OCI-LY1 (cell line): ENCODE measurements around the gene NDUFAF5.
"Not testable (repeated sequence)": the region's sequence is repeated elsewhere in the genome, so short reads cannot be mapped to it uniquely, and the experiment has no call there.

Experiments
- H2AFZ ChIP-seq: fragments of 200-600 bp; sonication (generic), shearing (Covaris generic); 2 replicates; pipeline ENCODE4 v1.6.0; 2014; ENCODE audit warnings: antibody characterized with exemption, mild to moderate bottlenecking, low read length
- H3F3A ChIP-seq: fragments of 200-600 bp; sonication (generic), shearing (Covaris generic); 2 replicates; pipeline ENCODE4 v1.6.0; 2014; ENCODE audit warnings: mild to moderate bottlenecking, antibody characterized with exemption, low read length, moderate library complexity; ENCODE audit not compliant: insufficient read depth
- H3K27ac ChIP-seq: fragments of 200-600 bp; sonication (generic); 2 replicates; pipeline ENCODE4 v1.5.1; 2014; ENCODE audit warnings: low read length, mixed run types, mild to moderate bottlenecking, low read depth; ENCODE audit not compliant: poor library complexity, severe bottlenecking
- H3K27me3 ChIP-seq: fragments of 200-600 bp; sonication (generic); 2 replicates; pipeline ENCODE4 v1.6.0; 2014; ENCODE audit warnings: antibody characterized with exemption, mild to moderate bottlenecking, low read length, moderate library complexity; ENCODE audit not compliant: insufficient read depth
- H3K36me3 ChIP-seq: fragments of 200-600 bp; sonication (generic); 2 replicates; pipeline ENCODE4 v1.6.1; 2014; ENCODE audit warnings: mild to moderate bottlenecking, antibody characterized with exemption, low read length, moderate library complexity, mixed read lengths; ENCODE audit not compliant: insufficient read depth
- H3K4me1 ChIP-seq: fragments of 200-600 bp; sonication (generic); 2 replicates; pipeline ENCODE4 v1.5.1; 2014; ENCODE audit warnings: mild to moderate bottlenecking, low read length, moderate library complexity; ENCODE audit not compliant: insufficient read depth, severe bottlenecking
- H3K4me2 ChIP-seq: fragments of 200-600 bp; sonication (generic), shearing (Covaris generic); 2 replicates; pipeline ENCODE4 v1.6.1; 2014; ENCODE audit warnings: low read length
- H3K4me3 ChIP-seq: fragments of 200-600 bp; sonication (generic); 2 replicates; pipeline ENCODE4 v1.5.1; 2014; ENCODE audit warnings: low read length, low read depth, mild to moderate bottlenecking, mixed read lengths; ENCODE audit not compliant: poor library complexity, severe bottlenecking
- H3K79me2 ChIP-seq: fragments of 200-600 bp; shearing (Covaris generic); 2 replicates; pipeline ENCODE4 v1.6.1; 2016; ENCODE audit warnings: mixed run types, low read length, mixed read lengths; ENCODE audit not compliant: insufficient read depth
- H3K9ac ChIP-seq: fragments of 200-600 bp; sonication (generic), shearing (Covaris generic); 2 replicates; pipeline ENCODE4 v1.6.1; 2014; ENCODE audit warnings: mild to moderate bottlenecking, low read length, mixed read lengths
- H3K9me2 ChIP-seq: fragments of 200-600 bp; sonication (generic), shearing (Covaris generic); 2 replicates; pipeline ENCODE4 v1.6.1; 2014; ENCODE audit warnings: low read depth, mild to moderate bottlenecking, low read length, mixed read lengths
- H3K9me3 ChIP-seq: fragments of 200-600 bp; shearing (Covaris generic); 2 replicates; pipeline ENCODE4 v1.6.1; 2014; ENCODE audit warnings: low read length, mixed read lengths
- H4K20me1 ChIP-seq: fragments of 200-600 bp; sonication (generic), shearing (Covaris generic); 2 replicates; pipeline ENCODE4 v1.6.0; 2016; ENCODE audit warnings: mild to moderate bottlenecking, low read length; ENCODE audit not compliant: insufficient read depth
- CTCF ChIP-seq: fragments of 200-600 bp; sonication (generic), shearing (Covaris generic); IDR thresholded peaks from 2 replicates; pipeline ENCODE4 v1.5.1; 2017; ENCODE audit warnings: mild to moderate bottlenecking, antibody characterized with exemption, low read length, moderate library complexity, mixed read lengths
- EZH2 ChIP-seq: fragments of 200-600 bp; sonication (generic), shearing (Covaris generic); IDR thresholded peaks from 2 replicates; pipeline ENCODE4 v1.8.0; 2017; ENCODE audit warnings: borderline replicate concordance, mixed run types, mild to moderate bottlenecking, antibody characterized with exemption, low read length, moderate library complexity, mixed read lengths

Gene NDUFAF5

GRCh38 chr20:13755809-13756208 is 29.0 kb upstream of the NDUFAF5 start:
- Histone ChIP-seq H3K4me2 (no peak overlapping the region), H3K9ac (no peak overlapping the region), H3K9me3 (no peaks in the 10 kb centered on the region), H3K27me3 (no peaks in the 10 kb centered on the region), H3K27ac (no peak overlapping the region), H3K4me1 (no peaks in the 10 kb centered on the region), H3K36me3 (peaks cover 56% of the 10 kb centered on the region), H2AFZ (no peak overlapping the region), H3F3A (no peaks in the 10 kb centered on the region), H3K4me3 (no peak overlapping the region), H3K9me2 (no peaks in the 10 kb centered on the region), H4K20me1 (no peaks in the 10 kb centered on the region), H3K79me2 (no peaks in the 10 kb centered on the region)
- no peak for TF ChIP-seq EZH2
- TF ChIP-seq CTCF = no peak

DNA sequence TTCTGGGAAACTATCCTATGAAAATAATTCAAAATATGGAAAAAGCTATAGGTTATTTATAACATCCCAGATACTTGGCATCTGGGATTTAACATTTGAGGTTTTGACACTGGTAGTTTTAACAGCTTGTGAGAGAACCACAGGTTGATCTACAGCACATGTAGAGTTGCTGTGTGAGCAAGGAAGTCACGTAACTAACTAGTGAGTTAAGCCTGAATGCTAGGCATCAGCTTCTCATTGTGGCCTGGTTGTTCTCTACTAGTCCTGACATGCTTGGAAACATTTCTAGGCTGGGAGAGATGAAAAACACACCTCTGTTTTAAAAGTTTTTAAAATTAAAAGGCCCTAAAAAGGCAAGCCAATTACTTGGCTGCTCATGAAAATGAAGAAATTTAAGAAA is 28.3 kb upstream of the NDUFAF5 start:
- Histone ChIP-seq H4K20me1 (no peaks in the 10 kb centered on the region), H3K4me2 (no peak overlapping the region), H3F3A (no peaks in the 10 kb centered on the region), H3K79me2 (no peaks in the 10 kb centered on the region), H3K4me3 (no peak overlapping the region), H3K36me3 (peaks cover 53% of the 10 kb centered on the region), H3K27ac (no peak overlapping the region), H3K9ac (no peak overlapping the region), H3K27me3 (no peaks in the 10 kb centered on the region), H3K4me1 (no peaks in the 10 kb centered on the region), H3K9me3 (no peaks in the 10 kb centered on the region), H3K9me2 (no peaks in the 10 kb centered on the region), H2AFZ (no peak overlapping the region)
- TF ChIP-seq EZH2 (no peak), CTCF (no peak)

GRCh38 chr20:13758884-13759283 is 25.9 kb upstream of the NDUFAF5 start:
- H3K4me2 ChIP-seq = no peak overlapping the region
- no peaks in the 10 kb centered on the region for H3K27me3 ChIP-seq
- H3K4me3 ChIP-seq = no peak overlapping the region
- no peak overlapping the region for H3K27ac ChIP-seq
- H2AFZ ChIP-seq = no peak overlapping the region
- H3K9ac ChIP-seq = no peak overlapping the region
- no peaks in the 10 kb centered on the region for H3K9me3 ChIP-seq
- no peaks in the 10 kb centered on the region for H3K4me1 ChIP-seq
- no peaks in the 10 kb centered on the region for H3K9me2 ChIP-seq
- H3K79me2 ChIP-seq = no peaks in the 10 kb centered on the region
- no peaks in the 10 kb centered on the region for H4K20me1 ChIP-seq
- no peaks in the 10 kb centered on the region for H3F3A ChIP-seq
- H3K36me3 ChIP-seq = peaks cover 69% of the 10 kb centered on the region
- TF ChIP-seq CTCF (no peak), EZH2 (no peak)

GRCh38 chr20:13760451-13760946 is 24.3 kb upstream of the NDUFAF5 start:
- H3K4me2 ChIP-seq, H2AFZ ChIP-seq, H3K9me3 ChIP-seq, H3K9ac ChIP-seq, H4K20me1 ChIP-seq, H3K27me3 ChIP-seq, H3K79me2 ChIP-seq, H3K4me3 ChIP-seq, H3K9me2 ChIP-seq, H3K27ac ChIP-seq, H3K4me1 ChIP-seq, H3F3A ChIP-seq: not testable (repeated sequence)
- peaks cover 71% of the 10 kb centered on the region for H3K36me3 ChIP-seq
